PFSK-1 (cell line): ENCODE results near the gene WBP4.
A peak's percentile ranks its signal among the peaks of the same experiment; 100 is the strongest.

Source experiments
- FOXP2 ChIP-seq: optimal IDR thresholded peaks from 2 replicates; pipeline ENCODE3; 2011; ENCODE audit warnings: borderline replicate concordance, control low read depth, inconsistent platforms; ENCODE audit not compliant: insufficient read depth; ENCODE audit errors: extremely low read length, extremely low read depth
- POLR2AphosphoS5 ChIP-seq: IDR thresholded peaks from 2 replicates; pipeline ENCODE4 v1.6.1; 2012; ENCODE audit warnings: low read depth, mild to moderate bottlenecking, control low read depth, low read length, moderate library complexity
- REST ChIP-seq, 2 experiments: IDR thresholded peaks; 2 replicates each; pipeline versions ENCODE4 v1.6.1 to v1.8.0; 2011 to 2012; ENCODE audit warnings: low read depth in 2 of 2, low read length in 2 of 2, control low read depth in 1 of 2, inconsistent platforms in 1 of 2, mild to moderate bottlenecking in 1 of 2, moderate library complexity in 1 of 2; ENCODE audit not compliant: insufficient read depth in 1 of 2
- SIN3A ChIP-seq: IDR thresholded peaks from 2 replicates; pipeline ENCODE4 v1.6.1; 2012; ENCODE audit warnings: mild to moderate bottlenecking, low read length, moderate library complexity, borderline replicate concordance; ENCODE audit not compliant: insufficient read depth
- TAF1 ChIP-seq: IDR thresholded peaks from 2 replicates; pipeline ENCODE4 v1.6.1; 2012; ENCODE audit warnings: low read length, control low read depth, borderline replicate concordance; ENCODE audit not compliant: insufficient read depth

WBP4 gene

GRCh38 chr13:41117869-41118268 lies 56.6 kb downstream of the WBP4 start:
- TF ChIP-seq FOXP2 (no peak), REST (IDR thresholded peaks at IDR 0.05; ENCODE audit: insufficient read depth in 1 of 2, low read depth in 2 of 2, low read length in 2 of 2) (no peak), POLR2AphosphoS5 (no peak), SIN3A (no peak), TAF1 (no peak)

DNA sequence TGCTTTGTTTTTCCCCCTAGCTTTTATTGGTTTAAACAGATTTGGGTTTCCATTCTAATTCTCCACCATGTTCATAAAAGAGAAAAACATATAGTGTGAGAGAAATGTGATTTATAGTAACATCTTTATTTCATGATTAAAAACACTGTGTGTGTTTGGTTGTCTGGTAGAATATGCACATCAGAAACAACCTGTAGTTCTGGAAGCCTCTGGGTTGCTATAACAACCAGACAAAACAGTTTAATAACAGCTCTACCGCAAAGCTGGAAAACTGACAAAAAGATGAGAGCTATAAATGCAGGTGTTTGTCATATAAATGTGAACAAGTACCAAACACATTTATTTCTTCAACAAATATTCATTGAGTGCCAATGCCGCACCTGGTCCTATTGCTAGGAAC lies 61.5 kb downstream of the WBP4 start:
- no peak for TF ChIP-seq SIN3A
- TF ChIP-seq POLR2AphosphoS5, result no peak
- no peak for TF ChIP-seq FOXP2
- no peak for TF ChIP-seq TAF1
- no peak for TF ChIP-seq REST (IDR thresholded peaks at IDR 0.05; ENCODE audit: insufficient read depth in 1 of 2, low read depth in 2 of 2, low read length in 2 of 2)

- TF ChIP-seq POLR2AphosphoS5 (no peak), SIN3A (no peak), TAF1 (no peak), FOXP2 (no peak), REST (IDR thresholded peaks at IDR 0.05; ENCODE audit: insufficient read depth in 1 of 2, low read depth in 2 of 2, low read length in 2 of 2) (no peak)
These were observed 66.4 kb downstream of the WBP4 start for GRCh38 chr13:41127701-41128100.

GRCh38 chr13:41130356-41130755 lies 69.0 kb downstream of the WBP4 start:
- TF ChIP-seq TAF1 (no peak), SIN3A (no peak), POLR2AphosphoS5 (no peak)

DNA sequence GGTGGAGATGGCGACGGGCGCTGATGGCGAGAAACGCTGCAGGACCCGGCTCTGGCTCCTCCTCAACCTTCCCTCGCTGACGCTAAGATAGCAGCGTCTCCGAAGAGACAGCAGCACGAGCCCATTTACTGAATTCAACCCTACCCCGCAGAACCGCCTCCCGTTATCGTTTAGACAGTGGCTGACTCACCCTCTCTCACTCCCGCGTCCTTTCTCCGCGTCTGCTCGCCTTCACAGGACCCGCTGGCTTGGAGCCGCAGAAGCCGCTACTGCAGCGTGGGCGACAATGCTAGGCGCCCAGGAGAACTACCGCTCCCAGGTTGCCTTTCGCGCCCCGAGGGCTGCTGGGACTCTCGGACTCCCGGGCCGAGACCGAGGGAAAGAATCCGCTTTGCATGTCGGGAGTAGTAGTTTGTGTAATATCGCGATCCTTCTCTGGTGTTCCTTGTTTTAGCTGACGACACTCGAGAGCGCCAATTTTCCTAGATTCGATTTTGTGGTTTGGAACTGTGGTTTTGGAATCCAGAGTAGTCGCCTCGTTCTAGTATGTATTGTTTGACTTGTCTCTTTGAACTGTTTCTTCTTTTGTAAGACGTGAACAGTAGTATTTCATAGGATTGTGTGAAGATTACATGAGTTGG lies 71.3 kb downstream of the WBP4 start, which contains the start of gene KBTBD6:
TSS of gene KBTBD6 (minus strand) at position 291 of the 641 bp plus-strand sequence. CDS start 291 bp downstream, outside the sequence.
- TF ChIP-seq REST (IDR thresholded peaks at IDR 0.05; ENCODE audit: insufficient read depth in 1 of 2, low read depth in 2 of 2, low read length in 2 of 2) (no peak), TAF1 (no peak), SIN3A (no peak), FOXP2 (peak; percentile 38), POLR2AphosphoS5 (peak; percentile 71)
